ENCODE measurements around the gene RNF111. TPM values are rescaled to one million over a fixed set of nuclear protein-coding genes. Genes with fewer than 3 reads are reported as not detected.
A peak's percentile ranks its signal among the peaks of the same experiment; 100 is the strongest.

RNF111 gene
- total and polyA plus RNA-seq, 9 of the 15 experiments (the other 6 are each of a cell fraction or from before 2014, with no cell fraction given), result 7.9 to 26.0 (median 14.4) TPM

DNA sequence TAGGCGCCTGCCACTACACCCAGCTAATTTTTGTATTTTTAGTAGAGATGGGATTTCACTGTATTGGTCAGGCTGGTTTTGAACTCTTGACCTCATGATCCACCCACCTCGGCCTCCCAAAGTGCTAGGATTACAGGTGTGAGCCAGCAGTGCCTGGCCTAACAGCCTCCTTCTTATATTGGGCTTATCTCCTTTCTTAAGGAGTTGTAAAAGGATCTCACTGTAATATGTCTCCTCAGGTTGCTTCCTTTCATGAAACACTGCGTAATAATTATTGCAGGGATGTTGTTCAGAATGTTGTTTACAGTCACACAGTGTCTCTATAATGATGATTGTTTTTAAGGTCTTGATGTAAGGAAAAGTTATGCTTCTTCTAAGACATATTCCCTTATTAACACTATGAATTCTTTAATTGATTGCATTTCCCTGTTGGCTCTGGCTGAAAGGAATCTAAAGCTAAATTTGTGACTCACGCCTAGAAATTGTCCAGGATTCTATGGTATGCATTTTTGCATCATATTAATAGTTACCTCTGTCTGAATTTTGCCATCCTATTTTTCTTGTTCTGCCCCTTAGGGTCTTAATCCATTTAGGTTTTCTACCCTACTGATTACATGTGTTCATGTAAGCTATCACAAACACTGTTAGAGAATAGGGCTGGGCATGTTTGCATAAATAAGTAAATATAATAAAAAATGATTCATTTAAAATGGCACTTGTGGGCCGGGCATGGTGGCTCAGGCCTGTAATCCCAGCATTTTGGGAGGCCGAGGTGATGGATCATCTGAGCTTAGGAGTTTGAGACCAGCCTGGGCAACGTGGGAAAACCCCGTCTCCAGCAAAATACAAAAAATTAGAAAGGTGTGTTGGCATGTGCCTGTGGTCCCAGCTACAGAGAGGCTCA, 24.5 kb upstream of the RNF111 start:
- ATAC-seq (peak; percentile 38; the same call in 2 of the 3 replicates), FAIRE-seq (no peak), DNase-seq (ENCODE audit: extremely low read depth in 1 of 4, low spot score in 3 of 4) (no peak)
- Histone ChIP-seq H3K4me3 (no peak overlapping the region), H3K4me1 (replicated peaks in 1 of 2; ENCODE audit: control insufficient read depth in 2 of 2, insufficient read depth in 2 of 2, low read length in 2 of 2) (no peaks in the 10 kb centered on the region), H2AFZ (ENCODE audit: low read depth, low read length) (no peak overlapping the region), H3K9me3 (replicated peaks; ENCODE audit: control insufficient read depth, insufficient read depth, low read depth, low read length) (no peaks in the 10 kb centered on the region), H3K9me1 (ENCODE audit: control insufficient read depth, insufficient read depth, low read length) (no peaks in the 10 kb centered on the region), H3K4me2 (ENCODE audit: insufficient read depth, low read length) (no peak overlapping the region), H3K79me2 (ENCODE audit: control insufficient read depth, insufficient read depth, low read length) (no peaks in the 10 kb centered on the region), H3K27ac (ENCODE audit: extremely low read depth, low read depth, low read length) (no peak overlapping the region), H3K36me3 (ENCODE audit: control insufficient read depth, insufficient read depth, low read length) (no peaks in the 10 kb centered on the region), H3K27me3 (ENCODE audit: control insufficient read depth in 2 of 2, insufficient read depth in 2 of 2, low read length in 2 of 2) (no peaks in the 10 kb centered on the region; a peak in 1 of 5 replicates), H3K9ac (ENCODE audit: insufficient read depth in 1 of 2, low read depth in 2 of 2, low read length in 2 of 2) (no peak overlapping the region), H4K20me1 (replicated peaks; ENCODE audit: control insufficient read depth, insufficient read depth, low read length) (no peaks in the 10 kb centered on the region)
- in situ Hi-C loops (cut with MboI), result no loop called here
- ChIA-PET POLR2A (interaction anchor here (0.6 to 0.8 kb wide), 2 partner anchors 8 to 477 kb away, joined by 3 to 4 read pairs; no protein-coding TSS in a partner anchor), CTCF (ENCODE audit: low intra/inter-chr PET ratio) (interaction anchor here (0.5 kb wide), 1 partner anchor 9 kb away, joined by 3 read pairs; no protein-coding TSS in a partner anchor)
- 42% methylated on average over 8 of the region's 8 CpGs for WGBS (ENCODE audit: insufficient coverage, low coverage, missing lambda C conversion rate)
- no TSS peak for BruUV-seq (replicated peaks)
- TF ChIP-seq CSDE1 (IDR thresholded peaks at IDR 0.05) (no peak), NFYB (IDR thresholded peaks at IDR 0.05; ENCODE audit: extremely low read depth, insufficient read length) (no peak), GATAD2B (IDR thresholded peaks at IDR 0.05; ENCODE audit: borderline replicate concordance) (no peak), ARID1B (IDR thresholded peaks at IDR 0.05) (no peak)
- intact Hi-C loops (cut with micrococcal nuclease), result no loop called here

DNA sequence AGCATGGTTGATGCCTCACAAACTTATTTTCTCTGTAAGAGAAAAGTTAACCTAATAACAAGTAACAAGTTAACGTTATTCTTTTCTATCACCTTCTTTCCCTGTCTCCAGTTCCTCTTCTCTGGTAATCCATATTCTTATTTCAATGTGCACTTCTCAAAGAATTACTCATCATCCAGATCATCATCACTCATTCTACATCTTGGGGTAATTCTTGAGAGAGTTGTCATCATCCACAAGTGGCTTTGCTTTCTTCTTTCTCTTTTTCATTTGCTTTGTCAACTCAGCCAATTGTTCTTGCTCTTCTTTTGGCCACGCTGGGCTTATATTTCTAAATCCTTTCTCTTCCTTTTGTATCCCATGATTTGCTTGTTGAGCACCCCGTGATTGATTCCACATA, 20.8 kb upstream of the RNF111 start:
- WGBS (ENCODE audit: insufficient coverage, low coverage, missing lambda C conversion rate), result 0% methylated on average over 2 of the region's 3 CpGs
- H3K4me2 ChIP-seq (ENCODE audit: insufficient read depth, low read length), result no peak overlapping the region
- no peak for DNase-seq (ENCODE audit: extremely low read depth in 1 of 4, low spot score in 3 of 4)
- no peaks in the 10 kb centered on the region for H3K36me3 ChIP-seq (ENCODE audit: control insufficient read depth, insufficient read depth, low read length)
- H3K4me1 ChIP-seq (replicated peaks in 1 of 2; ENCODE audit: control insufficient read depth in 2 of 2, insufficient read depth in 2 of 2, low read length in 2 of 2), result no peaks in the 10 kb centered on the region
- H3K4me3 ChIP-seq, result no peak overlapping the region
- ATAC-seq, result no peak
- H3K79me2 ChIP-seq (ENCODE audit: control insufficient read depth, insufficient read depth, low read length), result no peaks in the 10 kb centered on the region
- no peak for FAIRE-seq
- CTCF ChIA-PET (ENCODE audit: low intra/inter-chr PET ratio), result no interaction called here
- H3K9me1 ChIP-seq (ENCODE audit: control insufficient read depth, insufficient read depth, low read length), result no peaks in the 10 kb centered on the region
- no peak overlapping the region for H3K9ac ChIP-seq (ENCODE audit: insufficient read depth in 1 of 2, low read depth in 2 of 2, low read length in 2 of 2)
- peaks cover 2% of the 10 kb centered on the region; the same call in 1 of the 2 replicates for H3K9me3 ChIP-seq (replicated peaks; ENCODE audit: control insufficient read depth, insufficient read depth, low read depth, low read length)
- BruUV-seq (replicated peaks), result no TSS peak
- H3K27me3 ChIP-seq (ENCODE audit: control insufficient read depth in 2 of 2, insufficient read depth in 2 of 2, low read length in 2 of 2), result no peaks in the 10 kb centered on the region; a peak in 1 of 5 replicates
- H3K27ac ChIP-seq (ENCODE audit: extremely low read depth, low read depth, low read length), result no peak overlapping the region
- POLR2A ChIA-PET, result interaction anchor here (0.7 to 1.6 kb wide), 2 partner anchors 9 to 412 kb away, joined by 3 read pairs; no protein-coding TSS in a partner anchor
- H2AFZ ChIP-seq (ENCODE audit: low read depth, low read length), result no peak overlapping the region
- in situ Hi-C loops (cut with MboI), result no loop called here
- no peaks in the 10 kb centered on the region for H4K20me1 ChIP-seq (replicated peaks; ENCODE audit: control insufficient read depth, insufficient read depth, low read length)
- intact Hi-C loops (cut with micrococcal nuclease), result no loop called here
- TF ChIP-seq NR2F6 (CRISPR knock-in tag; IDR thresholded peaks at IDR 0.05) (no peak), KDM5B (IDR thresholded peaks at IDR 0.05; ENCODE audit: insufficient replicate concordance, low read depth, low read length) (no peak), NONO (IDR thresholded peaks at IDR 0.05; ENCODE audit: low read depth in 2 of 2, low read length in 1 of 2) (no peak), MCM2 (IDR thresholded peaks at IDR 0.05; ENCODE audit: low read depth) (no peak), ZNF263 (CRISPR knock-in tag; IDR thresholded peaks at IDR 0.05; ENCODE audit: borderline replicate concordance) (no peak), ZNF324 (CRISPR knock-in tag; IDR thresholded peaks at IDR 0.05) (no peak), SRSF1 (IDR thresholded peaks at IDR 0.05; ENCODE audit: low read depth, low read length) (no peak)
- TF ChIP-seq, protein P1, sequence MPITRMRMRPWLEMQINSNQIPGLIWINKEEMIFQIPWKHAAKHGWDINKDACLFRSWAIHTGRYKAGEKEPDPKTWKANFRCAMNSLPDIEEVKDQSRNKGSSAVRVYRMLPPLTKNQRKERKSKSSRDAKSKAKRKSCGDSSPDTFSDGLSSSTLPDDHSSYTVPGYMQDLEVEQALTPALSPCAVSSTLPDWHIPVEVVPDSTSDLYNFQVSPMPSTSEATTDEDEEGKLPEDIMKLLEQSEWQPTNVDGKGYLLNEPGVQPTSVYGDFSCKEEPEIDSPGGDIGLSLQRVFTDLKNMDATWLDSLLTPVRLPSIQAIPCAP (CRISPR knock-in tag; IDR thresholded peaks at IDR 0.05; ENCODE audit: borderline replicate concordance), result no peak
- TF ChIP-seq, protein P2, sequence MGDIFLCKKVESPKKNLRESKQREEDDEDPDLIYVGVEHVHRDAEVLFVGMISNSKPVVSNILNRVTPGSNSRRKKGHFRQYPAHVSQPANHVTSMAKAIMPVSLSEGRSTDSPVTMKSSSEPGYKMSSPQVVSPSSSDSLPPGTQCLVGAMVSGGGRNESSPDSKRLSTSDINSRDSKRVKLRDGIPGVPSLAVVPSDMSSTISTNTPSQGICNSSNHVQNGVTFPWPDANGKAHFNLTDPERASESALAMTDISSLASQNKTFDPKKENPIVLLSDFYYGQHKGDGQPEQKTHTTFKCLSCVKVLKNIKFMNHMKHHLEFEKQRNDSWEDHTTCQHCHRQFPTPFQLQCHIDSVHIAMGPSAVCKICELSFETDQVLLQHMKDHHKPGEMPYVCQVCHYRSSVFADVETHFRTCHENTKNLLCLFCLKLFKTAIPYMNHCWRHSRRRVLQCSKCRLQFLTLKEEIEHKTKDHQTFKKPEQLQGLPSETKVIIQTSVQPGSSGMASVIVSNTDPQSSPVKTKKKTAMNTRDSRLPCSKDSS (IDR thresholded peaks at IDR 0.05; ENCODE audit: low read depth, partially characterized antibody), result no peak

All from K562 (cell line).